B cell (primary cell): ENCODE measurements around the gene NMNAT1. TPM values are rescaled to one million over a fixed set of nuclear protein-coding genes. Genes with fewer than 3 reads are reported as not detected.
A peak's percentile ranks its signal among the peaks of the same experiment; 100 is the strongest.

Source experiments
- ATAC-seq: fragments of 200-7000 bp; cut with Tn5 transposase; one replicate; pipeline ENCODE4 v1.10.0; 2021; ENCODE audit warnings: low read depth, mild to moderate bottlenecking, moderate number of reproducible peaks, moderate library complexity
- CTCF ChIA-PET: fragments of 350-600 bp; sonication (Branson Sonifier 250); formaldehyde crosslinking; loops from one replicate; lab custom pipeline; 2021; ENCODE audit warnings: antibody characterized with exemption, inconsistent platforms; lab: Charles Lee
- POLR2A ChIA-PET: fragments of 350-600 bp; sonication (Branson Sonifier 250); formaldehyde crosslinking; loops from one replicate; lab custom pipeline; 2021; ENCODE audit warnings: antibody characterized with exemption; lab: Charles Lee
- DNase-seq: peaks from one replicate; pipeline ENCODE4 v3.0.0; 2013
- H2AFZ ChIP-seq: 2 replicates; pipeline ENCODE4 v1.6.1; 2012; ENCODE audit warnings: mild to moderate bottlenecking, low read depth, low read length; ENCODE audit not compliant: insufficient read depth, poor library complexity, severe bottlenecking
- H3K27ac ChIP-seq, 2 donors: 1 replicate in 1 of 2; 2 replicates in 1 of 2; pipeline ENCODE4 v1.5.1; 2012 to 2013; ENCODE audit warnings: low read length in 2 of 2, mild to moderate bottlenecking in 2 of 2, moderate library complexity in 1 of 2
- H3K27me3 ChIP-seq, 4 experiments: fragments of 200-600 bp in 1 of 4; sonication (generic) in 1 of 4; replicated peaks in 1 of 4; 1 replicate in 2 of 4; 2 replicates in 2 of 4; pipeline versions ENCODE4 v1.6.1 to v1.7.0; 2013 to 2016; ENCODE audit warnings: low read length in 3 of 4, mild to moderate bottlenecking in 2 of 4, mixed read lengths in 1 of 4, moderate library complexity in 1 of 4; ENCODE audit not compliant: insufficient read depth in 4 of 4, control insufficient read depth in 3 of 4; ENCODE audit errors: control extremely low read depth in 1 of 4
- H3K36me3 ChIP-seq, 2 experiments: replicated peaks in 1 of 2; 1 replicate in 1 of 2; 2 replicates in 1 of 2; pipeline versions ENCODE4 v1.6.1 to v1.7.1; 2013; ENCODE audit warnings: low read length in 1 of 2; ENCODE audit not compliant: insufficient read depth in 2 of 2, control insufficient read depth in 1 of 2; ENCODE audit errors: control extremely low read depth in 1 of 2, extremely low read depth in 1 of 2
- H3K4me1 ChIP-seq, 2 donors: fragments of 200-600 bp in 1 of 2; sonication (generic) in 1 of 2; 1 replicate in 1 of 2; 2 replicates in 1 of 2; pipeline versions ENCODE4 v1.5.1 to v1.6.1; 2013 to 2017; ENCODE audit warnings: low read length in 2 of 2; ENCODE audit not compliant: control insufficient read depth in 2 of 2, insufficient read depth in 2 of 2
- H3K4me2 ChIP-seq: replicated peaks from 2 replicates; pipeline ENCODE3; 2012; ENCODE audit warnings: mild to moderate bottlenecking, low read depth, low read length; ENCODE audit not compliant: poor library complexity, severe bottlenecking
- H3K4me3 ChIP-seq, 5 experiments: fragments of 200-600 bp in 1 of 5; sonication (generic) in 1 of 5; 1 replicate in 3 of 5; 2 replicates in 2 of 5; pipeline versions ENCODE4 v1.5.1 to v1.7.0; 2011 to 2016; ENCODE audit warnings: low read length in 4 of 5, mild to moderate bottlenecking in 4 of 5, low read depth in 2 of 5, control low read depth in 1 of 5, moderate library complexity in 1 of 5; ENCODE audit not compliant: insufficient read depth in 1 of 5; ENCODE audit errors: control extremely low read depth in 1 of 5, extremely low read depth in 1 of 5
- H3K79me2 ChIP-seq: fragments of 200-600 bp; sonication (generic); one replicate; pipeline ENCODE4 v1.6.0; 2016; ENCODE audit warnings: low read length; ENCODE audit not compliant: control insufficient read depth, insufficient read depth
- H3K9ac ChIP-seq: fragments of 200-600 bp; sonication (generic); 2 replicates; pipeline ENCODE4 v1.6.1; 2017; ENCODE audit warnings: mild to moderate bottlenecking, low read length, moderate library complexity
- H3K9me3 ChIP-seq, 3 donors: one replicate each; pipeline versions ENCODE4 v1.6.1 to v1.7.1; 2013; ENCODE audit warnings: low read length in 2 of 3; ENCODE audit not compliant: control insufficient read depth in 2 of 3, insufficient read depth in 1 of 3; ENCODE audit errors: control extremely low read depth in 1 of 3
- H4K20me1 ChIP-seq: 2 replicates; pipeline ENCODE4 v1.6.0; 2012; ENCODE audit warnings: mild to moderate bottlenecking, low read length; ENCODE audit not compliant: insufficient read depth, control insufficient read depth, poor library complexity, severe bottlenecking
- H3K27ac Mint-ChIP-seq: one replicate; pipeline ENCODE4 v1.8.0; 2021; ENCODE audit warnings: mixed read lengths
- H3K27me3 Mint-ChIP-seq: one replicate; pipeline ENCODE4 v1.8.0; 2021; ENCODE audit warnings: mixed read lengths
- H3K4me1 Mint-ChIP-seq: one replicate; pipeline ENCODE4 v1.8.0; 2021; ENCODE audit warnings: mixed read lengths
- H3K4me3 Mint-ChIP-seq: one replicate; pipeline ENCODE4 v1.8.0; 2021; ENCODE audit warnings: mixed read lengths
- H3K9me3 Mint-ChIP-seq: one replicate; pipeline ENCODE4 v1.8.0; 2022; ENCODE audit warnings: mixed read lengths; ENCODE audit not compliant: insufficient read depth
- EZH2 ChIP-seq: IDR thresholded peaks from 2 replicates; pipeline ENCODE4 v1.6.1; 2012; ENCODE audit warnings: borderline replicate concordance, low read depth, mild to moderate bottlenecking, moderate library complexity, low read length; ENCODE audit not compliant: insufficient read depth, poor library complexity, severe bottlenecking
- WGBS: methylation state at CpG from one replicate; pipeline ENCODE4 v1.1.5; 2013; ENCODE audit warnings: missing lambda C conversion rate; ENCODE audit not compliant: insufficient coverage; 5-methylcytosine and 5-hydroxymethylcytosine counted together
- intact Hi-C: fragments of 100-400 bp; cut with micrococcal nuclease; formaldehyde crosslinking; loops from one replicate; pipeline ENCODE4 v1.10.0; 2022
- polyA plus RNA-seq: library from polyadenylated mRNA; depleted of rRNA; stranded (reverse); fragments of >200 nt; gene quantifications from 2 replicates; pipeline ENCODE4 v1.2.3, GENCODE V29; 2012
- total RNA-seq, 2 donors: library from RNA; stranded (reverse); fragments of 120-200 nt in 1 of 2; gene quantifications; 1 replicate in 1 of 2; 2 replicates in 1 of 2; pipeline versions ENCODE4 v1.2.3 to v1.2.4, GENCODE V29; 2013 to 2022
- TF ChIP-seq, protein P1 (sequence below): fragments of 200-600 bp; IDR thresholded peaks from one replicate; pipeline ENCODE4 v1.8.0; 2022; ENCODE audit warnings: antibody characterized with exemption, mild to moderate bottlenecking

Gene NMNAT1
- total and polyA plus RNA-seq, 2 donors (not counting 1 experiment from before 2014, with no cell fraction given): 4.5 to 8.0 TPM

DNA sequence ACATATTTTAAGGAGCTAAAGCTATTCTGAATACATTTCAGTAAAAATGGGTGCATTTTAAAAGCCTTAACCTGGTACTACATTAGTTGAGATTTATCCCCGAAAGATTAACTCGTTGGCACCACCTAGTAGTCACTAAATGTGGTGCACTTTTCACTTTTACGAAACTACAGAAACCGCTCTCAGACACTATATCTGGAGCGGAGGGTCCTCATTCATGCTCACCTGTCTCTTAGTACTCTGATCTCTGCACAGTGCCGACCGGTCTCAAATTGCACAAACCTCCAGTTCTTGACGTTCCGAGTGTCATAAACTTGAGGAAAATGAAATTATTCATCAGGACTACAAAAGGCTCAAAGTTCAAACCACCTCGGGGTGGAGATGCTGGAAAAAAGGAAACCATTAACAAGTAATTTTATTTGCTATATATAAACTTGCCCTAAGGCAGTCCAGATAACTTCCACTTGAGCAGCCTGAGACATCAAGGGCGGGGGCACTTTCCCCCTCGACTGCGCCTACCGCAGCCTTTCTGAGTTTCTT is 806 bp upstream of the NMNAT1 start:
- 0% methylated on average over 9 of the region's 14 CpGs for WGBS
- no peaks in the 10 kb centered on the region for H3K9me3 Mint-ChIP-seq
- peak overlapping the region; percentile 97 for H3K27ac ChIP-seq

DNA sequence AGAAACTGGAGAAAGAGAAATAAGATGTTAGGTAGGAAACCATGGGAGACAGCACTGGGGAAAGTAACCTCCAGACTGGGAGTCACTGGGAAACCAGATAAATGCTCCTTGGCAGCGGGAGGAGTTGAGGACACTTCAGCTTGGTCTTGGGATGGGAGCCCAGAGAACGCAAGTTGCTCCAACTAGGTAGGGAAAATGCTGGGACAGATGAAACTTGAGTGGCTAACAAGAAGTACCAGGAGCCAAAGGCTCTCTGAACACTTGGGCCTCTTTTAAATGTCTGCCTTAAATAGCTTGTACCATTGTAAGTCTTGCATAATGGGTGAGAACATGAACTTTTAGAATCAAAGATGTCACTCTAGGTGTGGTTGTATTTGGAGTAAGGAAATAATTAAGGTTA is 3.0 kb downstream of the NMNAT1 start:
- no peak for TF ChIP-seq EZH2
- TF ChIP-seq, protein P1, sequence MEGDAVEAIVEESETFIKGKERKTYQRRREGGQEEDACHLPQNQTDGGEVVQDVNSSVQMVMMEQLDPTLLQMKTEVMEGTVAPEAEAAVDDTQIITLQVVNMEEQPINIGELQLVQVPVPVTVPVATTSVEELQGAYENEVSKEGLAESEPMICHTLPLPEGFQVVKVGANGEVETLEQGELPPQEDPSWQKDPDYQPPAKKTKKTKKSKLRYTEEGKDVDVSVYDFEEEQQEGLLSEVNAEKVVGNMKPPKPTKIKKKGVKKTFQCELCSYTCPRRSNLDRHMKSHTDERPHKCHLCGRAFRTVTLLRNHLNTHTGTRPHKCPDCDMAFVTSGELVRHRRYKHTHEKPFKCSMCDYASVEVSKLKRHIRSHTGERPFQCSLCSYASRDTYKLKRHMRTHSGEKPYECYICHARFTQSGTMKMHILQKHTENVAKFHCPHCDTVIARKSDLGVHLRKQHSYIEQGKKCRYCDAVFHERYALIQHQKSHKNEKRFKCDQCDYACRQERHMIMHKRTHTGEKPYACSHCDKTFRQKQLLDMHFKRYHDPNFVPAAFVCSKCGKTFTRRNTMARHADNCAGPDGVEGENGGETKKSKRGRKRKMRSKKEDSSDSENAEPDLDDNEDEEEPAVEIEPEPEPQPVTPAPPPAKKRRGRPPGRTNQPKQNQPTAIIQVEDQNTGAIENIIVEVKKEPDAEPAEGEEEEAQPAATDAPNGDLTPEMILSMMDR: no peak
- POLR2A ChIA-PET: no interaction called here

More for the DNA sequence above, 806 bp upstream of the NMNAT1 start:
- peak overlapping the region; percentile 97 for H3K27ac Mint-ChIP-seq
- H3K4me1 Mint-ChIP-seq: peaks cover 20% of the 10 kb centered on the region
- peak overlapping the region; percentile 82 for H3K4me2 ChIP-seq
- H3K4me3 ChIP-seq: peak overlapping the region; percentile 51 to 98 (median 72)
- H2AFZ ChIP-seq: peak overlapping the region; percentile 91
- H3K36me3 ChIP-seq: peaks cover 0 to 7% of the 10 kb centered on the region in 2 experiments
- TF ChIP-seq, protein P1: peak; percentile 74
- TF ChIP-seq EZH2: no peak
- intact Hi-C loops: loop anchor here (1.0 to 5.0 kb wide), 3 partner anchors 67 to 530 kb away; partner anchors contain the start of genes DFFA and PEX14
- ChIA-PET CTCF (interaction anchor here (1.0 to 8.9 kb wide), 6 partner anchors 8 to 157 kb away, joined by 3 to 76 read pairs (median 8); no protein-coding TSS in a partner anchor), POLR2A (interaction anchor here (0.6 to 1.9 kb wide), 4 partner anchors 13 to 125 kb away, joined by 3 to 6 read pairs (median 6); partner anchors contain the start of gene UBE4B)
- H3K9ac ChIP-seq: peak overlapping the region; percentile 95
- no peaks in the 10 kb centered on the region for H3K27me3 Mint-ChIP-seq
- no peaks in the 10 kb centered on the region for H3K9me3 ChIP-seq
- no peaks in the 10 kb centered on the region for H4K20me1 ChIP-seq
- DNase-seq (peak; percentile 75), ATAC-seq (peak; percentile 29)
- H3K27me3 ChIP-seq: no peaks in the 10 kb centered on the region
- H3K79me2 ChIP-seq: peaks cover 38% of the 10 kb centered on the region
- H3K4me1 ChIP-seq: peaks cover 14 to 27% of the 10 kb centered on the region in 2 donors
- H3K4me3 Mint-ChIP-seq: peak overlapping the region; percentile 95

More for the DNA sequence above, 3.0 kb downstream of the NMNAT1 start:
- Histone ChIP-seq H3K27me3 (no peaks in the 10 kb centered on the region), H3K4me2 (no peak overlapping the region), H3K4me3 (no peak overlapping the region), H3K9me3 (no peaks in the 10 kb centered on the region), H3K9ac (no peak overlapping the region), H3K27ac (no peak overlapping the region), H3K79me2 (peaks cover 44% of the 10 kb centered on the region), H3K4me1 (peaks cover 32 to 47% of the 10 kb centered on the region in 2 donors), H3K36me3 (peaks cover 0 to 7% of the 10 kb centered on the region in 2 experiments), H2AFZ (no peak overlapping the region), H4K20me1 (no peaks in the 10 kb centered on the region)
- intact Hi-C loops: no loop called here
- no peak overlapping the region for H3K27ac Mint-ChIP-seq
- DNase-seq: no peak
- H3K4me1 Mint-ChIP-seq: peaks cover 29% of the 10 kb centered on the region
- CTCF ChIA-PET: interaction anchor here (0.5 kb wide), 1 partner anchor 9 kb away, joined by 5 read pairs; no protein-coding TSS in a partner anchor
- H3K4me3 Mint-ChIP-seq: no peak overlapping the region
- H3K9me3 Mint-ChIP-seq: no peaks in the 10 kb centered on the region
- no peaks in the 10 kb centered on the region for H3K27me3 Mint-ChIP-seq
- no peak for ATAC-seq
- WGBS: 100% methylated on average over 2 of the region's 2 CpGs
